Muscle of leg (tissue), 11 donors: ENCODE results near the gene STAT5A. TPM values are rescaled to one million over a fixed set of nuclear protein-coding genes. Genes with fewer than 3 reads are reported as not detected.

Experiments
- DNase-seq: peaks from one replicate; pipeline ENCODE4 v3.0.0; 2013
- H3K27ac ChIP-seq: one replicate; pipeline ENCODE4 v1.5.1; 2013; ENCODE audit warnings: mild to moderate bottlenecking, low read length, control low read depth
- H3K27me3 ChIP-seq: one replicate; pipeline ENCODE4 v1.6.1; 2013; ENCODE audit warnings: low read length; ENCODE audit not compliant: control insufficient read depth, insufficient read depth
- H3K36me3 ChIP-seq: one replicate; pipeline ENCODE4 v1.6.1; 2013; ENCODE audit warnings: low read length; ENCODE audit not compliant: control insufficient read depth, insufficient read depth
- H3K4me1 ChIP-seq: one replicate; pipeline ENCODE4 v1.6.1; 2013; ENCODE audit warnings: low read length; ENCODE audit not compliant: control insufficient read depth, insufficient read depth
- H3K4me3 ChIP-seq: one replicate; pipeline ENCODE4 v1.5.1; 2013; ENCODE audit warnings: low read length, control low read depth
- H3K9me3 ChIP-seq: replicated peaks from 2 replicates; pipeline ENCODE4 v1.6.1; 2013; ENCODE audit warnings: low read depth, low read length; ENCODE audit not compliant: control insufficient read depth
- WGBS: methylation state at CpG from one replicate; pipeline ENCODE4 v1.1.5; 2013; ENCODE audit warnings: missing lambda C conversion rate; ENCODE audit not compliant: insufficient coverage; 5-methylcytosine and 5-hydroxymethylcytosine counted together
- polyA plus RNA-seq, 8 donors: library from polyadenylated mRNA; unstranded; fragments of 120-200 nt; gene quantifications; one replicate each; pipeline versions ENCODE4 v1.2.1 to v1.2.3, GENCODE V29; 2013; ENCODE audit warnings: inconsistent platforms in 1 of 8, low replicate concordance in 1 of 8; ENCODE audit not compliant: insufficient read length in 8 of 8, insufficient read depth in 1 of 8
- total RNA-seq: library from RNA; stranded (reverse); fragments of 120-200 nt; gene quantifications from one replicate; pipeline ENCODE4 v1.2.4, GENCODE V29; 2013

Gene STAT5A
- total and polyA plus RNA-seq, 9 donors, result 12.8 to 20.4 (median 16.4) TPM

- Histone ChIP-seq H3K4me3 (no peak overlapping the region), H3K27me3 (no peaks in the 10 kb centered on the region), H3K9me3 (no peaks in the 10 kb centered on the region), H3K27ac (peak overlapping the region; percentile 82), H3K4me1 (peaks cover 9% of the 10 kb centered on the region), H3K36me3 (peaks cover 49% of the 10 kb centered on the region)
- WGBS, result no CpG with 5 or more reads among the region's 11 CpGs
- peak; percentile 60 for DNase-seq
These were observed 41.0 kb downstream of the STAT5A start for GRCh38 chr17:42329025-42329976.

DNA sequence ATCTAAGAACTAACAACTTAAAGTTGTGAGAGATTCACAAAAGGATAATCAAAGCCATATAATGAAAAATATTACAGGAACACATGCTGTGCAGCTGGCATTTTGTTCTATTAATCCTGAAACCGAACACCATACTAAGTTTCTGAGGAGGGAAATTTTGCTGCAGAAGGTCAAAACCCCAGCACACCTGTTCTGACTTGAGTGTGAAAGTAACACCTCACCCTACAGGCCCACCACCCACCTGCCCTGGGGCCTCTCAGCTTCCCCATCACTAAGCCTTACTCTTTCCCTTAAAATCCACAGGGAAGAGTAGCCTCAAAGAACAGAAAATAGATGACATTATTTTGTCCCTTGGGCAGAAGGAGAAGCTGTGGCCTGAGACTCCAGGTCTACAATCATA, 44.8 kb downstream of the STAT5A start:
- Histone ChIP-seq H3K36me3 (peaks cover 55% of the 10 kb centered on the region), H3K4me3 (no peak overlapping the region), H3K9me3 (no peaks in the 10 kb centered on the region), H3K27me3 (no peaks in the 10 kb centered on the region), H3K4me1 (peaks cover 9% of the 10 kb centered on the region), H3K27ac (no peak overlapping the region)
- no peak for DNase-seq
- no CpG with 5 or more reads among the region's 1 CpG for WGBS

DNA sequence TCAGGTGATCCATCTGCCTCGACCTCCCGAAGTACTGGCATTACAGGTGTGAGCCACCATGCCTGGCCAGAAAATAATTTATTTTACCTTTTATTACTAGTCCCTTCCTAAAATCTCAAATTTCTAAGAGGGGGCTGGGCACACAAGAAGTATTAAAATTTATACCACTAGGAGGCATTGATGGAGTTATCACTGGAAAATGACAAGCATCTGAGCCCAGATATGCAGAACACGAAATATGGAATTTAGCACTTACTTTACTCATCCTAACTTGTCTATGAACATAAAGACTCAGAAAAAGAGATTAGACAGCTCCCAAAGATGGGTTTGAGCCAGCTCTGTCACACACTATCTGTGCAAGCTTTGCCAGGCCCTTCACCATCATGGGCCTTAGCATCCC, 46.4 kb downstream of the STAT5A start:
- peaks cover 61% of the 10 kb centered on the region for H3K36me3 ChIP-seq
- no peak overlapping the region for H3K27ac ChIP-seq
- no peaks in the 10 kb centered on the region for H3K9me3 ChIP-seq
- H3K4me3 ChIP-seq, result no peak overlapping the region
- no peak for DNase-seq
- no peaks in the 10 kb centered on the region for H3K4me1 ChIP-seq
- no peaks in the 10 kb centered on the region for H3K27me3 ChIP-seq
- no CpG with 5 or more reads among the region's 3 CpGs for WGBS

DNA sequence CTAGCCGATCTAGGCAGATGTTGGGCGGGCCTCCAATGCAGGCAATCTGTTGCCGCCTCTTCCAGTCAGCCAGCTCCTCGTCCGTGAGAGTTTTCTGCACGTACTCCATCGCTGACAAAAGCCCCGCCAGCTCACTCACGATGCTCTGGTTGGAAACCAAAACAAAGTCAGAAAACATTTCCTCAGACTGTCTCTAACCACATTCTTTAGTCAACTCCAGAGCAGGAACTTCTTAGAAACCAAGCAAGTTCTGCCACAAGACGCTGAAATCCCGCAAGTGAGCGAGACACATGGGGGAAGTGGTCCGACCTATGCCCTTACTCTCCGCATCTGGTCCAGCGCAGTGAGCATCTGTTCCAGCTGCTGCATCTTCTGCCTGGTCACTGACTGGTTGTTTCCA, 49.1 kb downstream of the STAT5A start:
- H3K27me3 ChIP-seq, result no peaks in the 10 kb centered on the region
- peaks cover 75% of the 10 kb centered on the region for H3K36me3 ChIP-seq
- H3K27ac ChIP-seq, result no peak overlapping the region
- no peaks in the 10 kb centered on the region for H3K9me3 ChIP-seq
- H3K4me3 ChIP-seq, result no peak overlapping the region
- WGBS, result 76% methylated on average over 15 of the region's 15 CpGs
- H3K4me1 ChIP-seq, result no peaks in the 10 kb centered on the region
- peak; percentile 38 for DNase-seq

DNA sequence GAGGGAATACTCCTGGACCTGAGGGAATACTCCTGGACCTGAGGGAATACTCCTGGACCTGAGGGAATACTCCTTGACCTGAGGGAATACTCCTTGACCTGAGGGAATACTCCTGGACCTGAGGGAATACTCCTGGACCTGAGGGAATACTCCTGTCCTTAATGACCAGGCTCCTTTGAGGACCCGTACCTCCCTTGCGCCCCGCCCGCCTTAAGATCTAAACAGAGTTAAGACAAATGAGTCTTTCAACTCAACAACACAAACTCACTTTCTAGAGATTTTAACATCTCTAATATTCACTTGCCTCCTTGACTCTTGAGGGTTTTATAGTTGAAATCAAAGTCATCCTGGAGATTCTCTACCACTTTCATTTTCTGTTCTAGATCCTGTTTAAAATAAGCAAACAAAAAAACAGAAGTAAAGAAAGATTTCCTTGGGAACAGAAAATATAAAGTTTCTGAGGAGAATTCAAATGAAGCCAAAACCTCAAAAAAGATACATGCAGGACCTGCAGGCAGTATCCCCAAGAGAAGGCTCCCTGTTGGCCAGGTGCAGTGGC, 50.2 kb downstream of the STAT5A start:
- H3K27ac ChIP-seq, result no peak overlapping the region
- peaks cover 73% of the 10 kb centered on the region for H3K36me3 ChIP-seq
- H3K4me1 ChIP-seq, result no peaks in the 10 kb centered on the region
- H3K4me3 ChIP-seq, result no peak overlapping the region
- no peak for DNase-seq
- H3K9me3 ChIP-seq, result no peaks in the 10 kb centered on the region
- H3K27me3 ChIP-seq, result no peaks in the 10 kb centered on the region
- 100% methylated on average over 4 of the region's 4 CpGs for WGBS

- H3K4me1 ChIP-seq, result no peaks in the 10 kb centered on the region
- WGBS, result 82% methylated on average over 4 of the region's 5 CpGs
- no peak overlapping the region for H3K4me3 ChIP-seq
- no peaks in the 10 kb centered on the region for H3K9me3 ChIP-seq
- H3K36me3 ChIP-seq, result peaks cover 73% of the 10 kb centered on the region
- no peak for DNase-seq
- no peaks in the 10 kb centered on the region for H3K27me3 ChIP-seq
- no peak overlapping the region for H3K27ac ChIP-seq
These were observed 50.9 kb downstream of the STAT5A start for GRCh38 chr17:42339221-42339620.

DNA sequence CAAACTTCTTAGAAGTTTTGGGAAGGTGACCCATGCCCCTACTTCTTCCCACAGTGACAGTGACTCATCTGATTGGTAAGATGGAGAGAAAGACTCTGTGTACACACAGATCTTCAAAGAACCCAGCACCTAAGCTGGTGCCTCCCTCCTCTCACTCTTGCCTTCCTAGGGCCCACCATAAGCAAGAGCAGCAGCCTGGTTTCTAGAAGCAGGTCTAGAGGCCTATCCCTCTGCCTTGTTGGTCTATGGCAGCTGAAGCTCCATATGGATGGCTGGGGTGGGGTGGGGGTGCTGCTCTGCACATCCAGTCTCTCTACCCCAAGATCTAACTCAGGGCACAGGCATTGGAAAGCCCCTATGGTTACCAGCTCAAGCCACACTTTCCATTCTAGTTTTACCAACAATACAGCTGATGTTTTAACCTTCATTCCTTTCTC, 52.4 kb downstream of the STAT5A start:
- no peak overlapping the region for H3K27ac ChIP-seq
- peaks cover 73% of the 10 kb centered on the region for H3K36me3 ChIP-seq
- no peaks in the 10 kb centered on the region for H3K27me3 ChIP-seq
- no peaks in the 10 kb centered on the region for H3K4me1 ChIP-seq
- H3K4me3 ChIP-seq, result no peak overlapping the region
- H3K9me3 ChIP-seq, result no peaks in the 10 kb centered on the region
- DNase-seq, result no peak

DNA sequence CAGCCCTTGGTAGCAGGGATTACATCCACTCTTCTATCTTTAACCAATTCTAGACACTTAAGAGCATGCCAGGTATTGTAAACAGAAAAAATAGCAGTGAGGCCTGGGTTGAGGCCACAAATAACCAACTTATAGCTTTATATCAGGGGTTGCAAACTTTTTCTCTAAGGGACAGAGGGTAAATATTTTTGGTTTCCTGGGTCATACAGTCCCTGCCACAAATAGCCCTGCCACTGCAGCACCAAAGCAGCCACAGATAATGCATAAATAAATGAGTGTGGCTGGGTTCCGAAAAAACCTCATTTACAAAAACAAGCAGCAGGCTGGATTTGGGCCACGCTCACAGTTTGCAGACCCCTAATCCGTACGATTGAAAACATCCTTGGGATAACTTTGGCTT, 53.3 kb downstream of the STAT5A start:
- no CpG with 5 or more reads among the region's 4 CpGs for WGBS
- Histone ChIP-seq H3K27me3 (no peaks in the 10 kb centered on the region), H3K9me3 (no peaks in the 10 kb centered on the region), H3K4me3 (no peak overlapping the region), H3K4me1 (no peaks in the 10 kb centered on the region), H3K36me3 (peaks cover 72% of the 10 kb centered on the region), H3K27ac (no peak overlapping the region)
- DNase-seq, result no peak

DNA sequence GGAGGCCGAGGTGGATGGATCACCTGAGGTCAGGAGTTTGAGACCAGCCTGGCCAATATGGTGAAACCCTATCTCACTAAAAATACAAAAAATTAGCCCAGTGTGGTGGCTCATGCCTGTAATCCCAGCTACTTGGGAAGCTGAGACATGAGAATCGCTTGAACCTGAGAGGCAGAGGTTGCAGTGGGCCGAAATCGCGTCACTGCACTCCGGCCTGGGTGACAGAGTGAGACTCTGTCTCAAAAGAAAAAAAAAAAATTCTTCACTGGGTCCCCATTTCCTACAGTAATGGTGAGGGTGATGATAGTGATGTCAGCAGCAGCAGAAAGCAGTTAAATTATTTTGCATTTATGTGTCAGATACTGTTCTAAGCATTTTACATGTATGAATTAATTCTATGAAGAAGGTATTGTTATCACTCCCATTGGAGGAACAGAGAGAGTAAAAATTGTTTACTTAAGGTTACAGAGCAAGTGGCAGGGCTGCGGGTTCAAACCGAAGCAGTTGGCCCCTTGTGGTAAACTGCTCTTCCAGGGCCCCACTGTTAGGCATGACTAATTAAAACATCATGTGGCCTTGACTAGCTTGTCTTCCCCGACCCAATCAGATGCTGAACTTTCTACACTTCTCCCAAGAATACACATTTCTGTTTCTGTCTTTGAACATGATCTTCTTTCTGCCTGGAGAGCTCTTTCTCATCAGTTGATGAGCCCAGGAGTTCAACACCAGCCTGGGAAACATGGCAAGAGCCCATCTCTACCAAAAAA, 54.1 kb downstream of the STAT5A start:
- Histone ChIP-seq H3K36me3 (peaks cover 66% of the 10 kb centered on the region), H3K27me3 (no peaks in the 10 kb centered on the region), H3K4me3 (no peak overlapping the region), H3K4me1 (peaks cover under 1% of the 10 kb centered on the region), H3K27ac (no peak overlapping the region), H3K9me3 (no peaks in the 10 kb centered on the region)
- WGBS, result 59% methylated on average over 3 of the region's 9 CpGs
- no peak for DNase-seq
